ENCODE data around the gene WDR5B.

GRCh38 chr3:122382888-122383666 lies 32.8 kb downstream of the WDR5B start, which contains the start of gene MIX23:
- TF ChIP-seq CTCF (IDR thresholded peaks at IDR 0.05) (no peak), ZFX (IDR thresholded peaks at IDR 0.05; ENCODE audit: borderline replicate concordance) (no peak)
